Bronchial epithelial cell (primary cell): Measurements from ENCODE around the gene FTO. TPM values are rescaled to one million over a fixed set of nuclear protein-coding genes. Genes with fewer than 3 reads are reported as not detected.

Source experiments
- DNase-seq: peaks from one replicate; pipeline ENCODE4 v3.0.0-alpha.2; 2010; ENCODE audit warnings: low read depth
- FAIRE-seq: peaks from 2 replicates; lab custom pipeline; 2011; peaks lifted over from hg19 to GRCh38; lab: Jason Lieb, UNC
- H3K27me3 ChIP-seq: 2 replicates; pipeline ENCODE4 v1.5.1; 2011; ENCODE audit warnings: low read length; ENCODE audit not compliant: control insufficient read depth, insufficient read depth
- H3K36me3 ChIP-seq: 2 replicates; pipeline ENCODE4 v1.5.1; 2011; ENCODE audit warnings: low read length; ENCODE audit not compliant: control insufficient read depth, insufficient read depth
- H3K4me3 ChIP-seq: 2 replicates; pipeline ENCODE4 v1.5.1; 2011; ENCODE audit warnings: mild to moderate bottlenecking, low read depth, low read length, control low read depth
- total RNA-seq: library from RNA; depleted of rRNA; stranded (reverse); fragments of >200 nt; gene quantifications from 2 replicates; pipeline ENCODE4 v1.2.1, GENCODE V29; 2014
- TF ChIP-seq, protein P1 (sequence below): IDR thresholded peaks from 2 replicates; pipeline ENCODE4 v1.5.1; 2011; ENCODE audit warnings: mild to moderate bottlenecking, moderate library complexity, low read length, control low read depth, inconsistent platforms; ENCODE audit not compliant: insufficient read depth, severe bottlenecking

FTO gene
- total RNA-seq, 1 donor from 2014 or later: 41.6 TPM

DNA sequence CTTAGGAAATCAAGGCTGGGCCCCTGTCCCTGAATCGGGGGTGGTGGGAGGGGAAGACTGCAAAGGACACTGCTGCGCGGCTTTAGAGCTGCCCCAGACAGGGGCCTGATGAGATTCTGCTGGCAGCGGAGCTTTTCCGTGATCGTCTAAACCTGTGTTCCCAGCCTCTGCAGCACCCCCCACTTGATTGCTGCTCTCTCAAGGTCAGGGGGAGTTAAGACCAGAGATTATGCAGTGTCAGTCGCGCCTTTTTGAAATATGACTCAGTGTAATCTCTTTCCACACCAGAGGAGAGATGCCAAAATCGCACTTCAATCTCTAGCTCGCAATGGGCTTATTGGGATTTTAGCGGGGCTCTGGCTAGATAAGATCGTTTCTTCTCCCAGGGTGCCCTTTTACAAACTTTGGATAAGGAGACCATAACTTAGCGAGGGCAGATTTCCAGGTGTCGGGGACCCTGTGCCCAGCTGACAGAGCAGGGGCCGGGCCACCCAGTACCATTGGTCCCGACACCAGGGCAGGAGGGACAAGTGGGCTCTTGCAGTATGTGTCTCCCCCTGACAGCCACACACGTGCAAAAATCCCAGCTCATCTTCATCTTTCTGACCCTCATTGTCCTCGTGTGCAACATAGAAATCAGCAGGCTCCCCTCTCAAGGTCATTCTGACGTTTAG, 495.7 kb downstream of the FTO start:
- TF ChIP-seq, protein P1, sequence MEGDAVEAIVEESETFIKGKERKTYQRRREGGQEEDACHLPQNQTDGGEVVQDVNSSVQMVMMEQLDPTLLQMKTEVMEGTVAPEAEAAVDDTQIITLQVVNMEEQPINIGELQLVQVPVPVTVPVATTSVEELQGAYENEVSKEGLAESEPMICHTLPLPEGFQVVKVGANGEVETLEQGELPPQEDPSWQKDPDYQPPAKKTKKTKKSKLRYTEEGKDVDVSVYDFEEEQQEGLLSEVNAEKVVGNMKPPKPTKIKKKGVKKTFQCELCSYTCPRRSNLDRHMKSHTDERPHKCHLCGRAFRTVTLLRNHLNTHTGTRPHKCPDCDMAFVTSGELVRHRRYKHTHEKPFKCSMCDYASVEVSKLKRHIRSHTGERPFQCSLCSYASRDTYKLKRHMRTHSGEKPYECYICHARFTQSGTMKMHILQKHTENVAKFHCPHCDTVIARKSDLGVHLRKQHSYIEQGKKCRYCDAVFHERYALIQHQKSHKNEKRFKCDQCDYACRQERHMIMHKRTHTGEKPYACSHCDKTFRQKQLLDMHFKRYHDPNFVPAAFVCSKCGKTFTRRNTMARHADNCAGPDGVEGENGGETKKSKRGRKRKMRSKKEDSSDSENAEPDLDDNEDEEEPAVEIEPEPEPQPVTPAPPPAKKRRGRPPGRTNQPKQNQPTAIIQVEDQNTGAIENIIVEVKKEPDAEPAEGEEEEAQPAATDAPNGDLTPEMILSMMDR: no peak
- no peak overlapping the region for H3K4me3 ChIP-seq
- DNase-seq (no peak), FAIRE-seq (no peak)
- no peaks in the 10 kb centered on the region for H3K27me3 ChIP-seq
- H3K36me3 ChIP-seq: no peaks in the 10 kb centered on the region

DNA sequence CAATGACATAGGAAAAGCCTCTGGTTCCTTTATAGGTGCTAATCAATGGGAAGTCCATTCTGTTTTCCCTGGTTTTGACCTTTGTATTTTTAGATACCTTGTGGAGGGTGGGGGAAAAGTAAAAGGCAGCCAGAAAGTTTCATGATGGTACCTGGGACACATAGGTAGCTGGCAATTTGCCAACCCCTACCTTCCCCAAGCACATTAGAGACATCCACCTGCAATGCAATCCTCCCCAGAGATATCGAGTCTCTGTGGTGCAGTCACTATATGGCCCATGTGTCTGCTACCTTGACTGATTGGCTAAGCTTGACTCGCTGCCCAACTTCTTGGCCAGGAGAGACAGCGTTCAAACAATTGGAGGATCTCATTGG, 496.2 kb downstream of the FTO start:
- Histone ChIP-seq H3K4me3 (no peak overlapping the region), H3K27me3 (no peaks in the 10 kb centered on the region), H3K36me3 (no peaks in the 10 kb centered on the region)
- FAIRE-seq (no peak), DNase-seq (no peak)
- TF ChIP-seq, protein P1: no peak

DNA sequence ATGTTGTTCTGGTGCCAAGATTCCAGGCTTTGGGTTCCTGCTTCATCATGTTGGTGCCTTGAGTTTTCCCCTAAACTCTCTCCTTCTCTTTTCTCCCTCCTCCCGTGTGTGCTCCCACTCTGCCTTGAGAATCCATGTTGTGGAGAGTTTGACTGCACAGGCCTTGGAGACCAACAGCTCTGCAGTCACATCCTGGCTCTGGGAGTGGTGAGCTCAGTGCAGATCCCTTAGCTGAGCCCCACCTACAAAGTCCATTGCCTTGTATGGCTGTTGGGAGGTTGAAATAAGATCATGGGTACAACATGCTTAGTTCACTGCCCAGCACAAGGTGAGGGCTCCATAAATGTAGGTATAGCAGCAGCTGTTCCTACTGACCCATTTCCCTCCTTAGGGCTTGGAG, 496.8 kb downstream of the FTO start:
- TF ChIP-seq, protein P1: no peak
- Histone ChIP-seq H3K36me3 (no peaks in the 10 kb centered on the region), H3K4me3 (no peak overlapping the region), H3K27me3 (peaks cover under 1% of the 10 kb centered on the region)
- DNase-seq (no peak), FAIRE-seq (no peak)

DNA sequence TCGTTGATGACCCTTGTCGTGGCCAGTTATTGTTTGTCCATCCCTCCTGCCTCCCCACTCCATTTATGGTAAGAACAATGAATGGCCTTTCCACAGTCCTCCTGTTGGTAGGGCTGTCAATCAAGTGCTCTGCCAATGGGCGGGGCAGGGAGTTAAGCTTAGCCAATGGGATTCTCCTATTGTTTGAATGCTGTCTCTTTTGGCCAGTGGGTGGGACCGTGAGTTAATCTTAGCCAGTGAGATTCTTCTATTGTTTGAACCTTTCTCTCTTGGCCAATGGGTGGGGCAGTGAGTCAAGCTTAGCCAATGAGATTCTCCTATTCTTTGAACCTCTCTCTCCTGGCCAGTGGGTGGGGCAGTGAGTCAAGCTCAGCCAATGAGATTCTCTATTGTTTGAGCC, 497.2 kb downstream of the FTO start:
- H3K36me3 ChIP-seq: no peaks in the 10 kb centered on the region
- DNase-seq: no peak
- H3K27me3 ChIP-seq: peaks cover 2% of the 10 kb centered on the region
- no peak overlapping the region for H3K4me3 ChIP-seq
- TF ChIP-seq, protein P1: no peak
- FAIRE-seq: no peak

Other genes starting within 250 kb of the FTO start
- gene AKTIP, start 200.9 kb upstream of the FTO start, total RNA-seq: 50.5 and 70.8 TPM in 2 replicates
- gene RPGRIP1L, start 297 bp upstream of the FTO start, total RNA-seq: 2.9 and 3.8 TPM in 2 replicates